HG03565 (cell line): ENCODE results near the gene INPP5A.
"Not testable (repeated sequence)": the region's sequence is repeated elsewhere in the genome, so short reads cannot be mapped to it uniquely, and the experiment has no call there.

Experiments used
- ATAC-seq: cut with Tn5 transposase; IDR thresholded peaks from one replicate; pipeline ENCODE4 v1.9.1; 2021; ENCODE audit warnings: mild to moderate bottlenecking, moderate library complexity; ENCODE audit not compliant: unreplicated experiment

INPP5A gene

GRCh38 chr10:132825783-132826523 is 288.4 kb downstream of the INPP5A start:
- ATAC-seq, result not testable (repeated sequence)

- ATAC-seq, result no peak
These were observed 289.2 kb downstream of the INPP5A start for GRCh38 chr10:132826524-132827422.

GRCh38 chr10:132827423-132827789 is 289.8 kb downstream of the INPP5A start:
- no peak for ATAC-seq

GRCh38 chr10:132827861-132828539 is 290.4 kb downstream of the INPP5A start:
- ATAC-seq, result no peak

GRCh38 chr10:132828681-132829080 is 291.1 kb downstream of the INPP5A start:
- no peak for ATAC-seq

- no peak for ATAC-seq
These were observed 291.8 kb downstream of the INPP5A start for GRCh38 chr10:132829403-132829802.

- no peak for ATAC-seq
These were observed 294.8 kb downstream of the INPP5A start for GRCh38 chr10:132832186-132832969.
